H9 (cell line): ENCODE data around the gene TMCO4. TPM values are rescaled to one million over a fixed set of nuclear protein-coding genes. Genes with fewer than 3 reads are reported as not detected.

Experiments used
- DNase-seq: peaks from one replicate; pipeline ENCODE4 v3.0.0-alpha.2; 2017
- H2AFZ ChIP-seq: one replicate; pipeline ENCODE4 v1.6.1; 2013; ENCODE audit warnings: mild to moderate bottlenecking, low read length, control low read depth, moderate library complexity
- H2AK5ac ChIP-seq: 2 replicates; pipeline ENCODE4 v1.6.1; 2013; ENCODE audit warnings: low read length, control low read depth, mixed read lengths; ENCODE audit not compliant: insufficient read length
- H2BK120ac ChIP-seq: one replicate; pipeline ENCODE4 v1.6.1; 2013; ENCODE audit warnings: low read depth, mild to moderate bottlenecking, low read length, control low read depth, inconsistent platforms; ENCODE audit not compliant: poor library complexity, severe bottlenecking
- H2BK12ac ChIP-seq: 2 replicates; pipeline ENCODE4 v1.6.1; 2013; ENCODE audit warnings: low read length, control low read depth, mixed read lengths, low read depth; ENCODE audit not compliant: insufficient read length
- H2BK15ac ChIP-seq: 2 replicates; pipeline ENCODE4 v1.6.1; 2013; ENCODE audit warnings: low read depth, low read length, control low read depth
- H2BK20ac ChIP-seq: one replicate; pipeline ENCODE4 v1.6.1; 2013; ENCODE audit warnings: low read depth, mild to moderate bottlenecking, low read length, control low read depth, inconsistent platforms; ENCODE audit not compliant: poor library complexity, severe bottlenecking
- H2BK5ac ChIP-seq: 2 replicates; pipeline ENCODE4 v1.6.1; 2013; ENCODE audit warnings: low read length, control low read depth, mixed read lengths; ENCODE audit not compliant: insufficient read length
- H3K14ac ChIP-seq: 2 replicates; pipeline ENCODE4 v1.6.1; 2013; ENCODE audit warnings: low read length, control low read depth; ENCODE audit not compliant: insufficient read depth
- H3K18ac ChIP-seq: 2 replicates; pipeline ENCODE4 v1.6.1; 2013; ENCODE audit warnings: low read depth, mild to moderate bottlenecking, mixed read lengths, low read length, control low read depth; ENCODE audit not compliant: insufficient read length
- H3K23ac ChIP-seq: 2 replicates; pipeline ENCODE4 v1.6.1; 2013; ENCODE audit warnings: low read length, control low read depth, mixed read lengths, low read depth; ENCODE audit not compliant: insufficient read length
- H3K23me2 ChIP-seq: 2 replicates; pipeline ENCODE4 v1.6.1; 2013; ENCODE audit warnings: low read depth, mild to moderate bottlenecking, mixed read lengths, low read length, control low read depth; ENCODE audit not compliant: insufficient read length, poor library complexity, severe bottlenecking
- H3K27ac ChIP-seq: 2 replicates; pipeline ENCODE4 v1.5.1; 2013; ENCODE audit warnings: low read length, control low read depth, mixed read lengths, low read depth; ENCODE audit not compliant: insufficient read length
- H3K27me3 ChIP-seq: 2 replicates; pipeline ENCODE4 v1.6.1; 2013; ENCODE audit warnings: low read length, control low read depth, inconsistent platforms; ENCODE audit not compliant: insufficient read depth
- H3K4ac ChIP-seq: 2 replicates; pipeline ENCODE4 v1.6.1; 2013; ENCODE audit warnings: low read depth, mild to moderate bottlenecking, control low read depth, inconsistent platforms, low read length, moderate library complexity
- H3K4me1 ChIP-seq: 2 replicates; pipeline ENCODE4 v1.6.1; 2013; ENCODE audit warnings: low read length, control low read depth, inconsistent platforms; ENCODE audit not compliant: insufficient read depth
- H3K4me2 ChIP-seq: 2 replicates; pipeline ENCODE4 v1.6.1; 2013; ENCODE audit warnings: low read length, control low read depth, mixed read lengths; ENCODE audit not compliant: insufficient read length, insufficient read depth
- H3K56ac ChIP-seq: 2 replicates; pipeline ENCODE4 v1.6.1; 2013; ENCODE audit warnings: low read depth, mild to moderate bottlenecking, mixed read lengths, low read length, control low read depth; ENCODE audit not compliant: insufficient read length
- H3K79me1 ChIP-seq: 2 replicates; pipeline ENCODE4 v1.6.1; 2013; ENCODE audit warnings: low read depth, mild to moderate bottlenecking, moderate library complexity, low read length, control low read depth, inconsistent platforms; ENCODE audit not compliant: insufficient read depth, poor library complexity, severe bottlenecking
- H3K79me2 ChIP-seq: 2 replicates; pipeline ENCODE4 v1.6.1; 2013; ENCODE audit warnings: low read length, control low read depth, inconsistent platforms; ENCODE audit not compliant: insufficient read depth
- H3K9ac ChIP-seq: 2 replicates; pipeline ENCODE4 v1.6.1; 2013; ENCODE audit warnings: low read length, control low read depth, mixed read lengths; ENCODE audit not compliant: insufficient read length; ENCODE audit errors: extremely low read depth
- H3K9me3 ChIP-seq: one replicate; pipeline ENCODE4 v1.6.1; 2013; ENCODE audit warnings: low read depth, low read length, inconsistent platforms; ENCODE audit not compliant: control insufficient read depth
- H3T11ph ChIP-seq: one replicate; pipeline ENCODE4 v1.6.1; 2013; ENCODE audit warnings: mild to moderate bottlenecking, low read length, control low read depth, inconsistent platforms
- H4K20me1 ChIP-seq: one replicate; pipeline ENCODE4 v1.6.1; 2013; ENCODE audit not compliant: control insufficient read depth, insufficient read length, insufficient read depth
- H4K5ac ChIP-seq: 2 replicates; pipeline ENCODE4 v1.6.1; 2013; ENCODE audit warnings: low read depth, mild to moderate bottlenecking, mixed read lengths, low read length, control low read depth; ENCODE audit not compliant: insufficient read length
- H4K8ac ChIP-seq: replicated peaks from 2 replicates; pipeline ENCODE4 v1.6.1; 2013; ENCODE audit warnings: low read length, control low read depth, mixed read lengths, low read depth; ENCODE audit not compliant: insufficient read length
- H4K91ac ChIP-seq: 2 replicates; pipeline ENCODE4 v1.6.1; 2013; ENCODE audit warnings: low read depth, mild to moderate bottlenecking, moderate library complexity, mixed read lengths, low read length, control low read depth; ENCODE audit not compliant: insufficient read length
- H3K27ac Mint-ChIP-seq, 3 experiments: 2 replicates in 2 of 3; 3 replicates in 1 of 3; pipeline ENCODE4 v1.8.0; 2020 to 2021; ENCODE audit warnings: mixed read lengths in 3 of 3, mild to moderate bottlenecking in 1 of 3, moderate library complexity in 1 of 3
- H3K27me3 Mint-ChIP-seq: 2 replicates; pipeline ENCODE4 v1.8.0; 2021; ENCODE audit warnings: low read depth, mild to moderate bottlenecking, moderate library complexity, mixed read lengths
- H3K36me3 Mint-ChIP-seq, 3 experiments: 2 replicates in 2 of 3; 3 replicates in 1 of 3; pipeline ENCODE4 v1.8.0; 2020 to 2021; ENCODE audit warnings: low read depth in 3 of 3, mixed read lengths in 3 of 3; ENCODE audit not compliant: insufficient read depth in 1 of 3
- H3K4me1 Mint-ChIP-seq, 2 experiments: 2 replicates each; pipeline ENCODE4 v1.8.0; 2020; ENCODE audit warnings: mixed read lengths in 2 of 2
- H3K4me3 Mint-ChIP-seq, 2 experiments: 2 replicates in 1 of 2; 3 replicates in 1 of 2; pipeline ENCODE4 v1.8.0; 2020 to 2021; ENCODE audit warnings: mild to moderate bottlenecking in 2 of 2, mixed read lengths in 2 of 2, moderate library complexity in 1 of 2
- H3K9me3 Mint-ChIP-seq, 2 experiments: 2 replicates in 1 of 2; 3 replicates in 1 of 2; pipeline ENCODE4 v1.8.0; 2020; ENCODE audit warnings: mild to moderate bottlenecking in 2 of 2, mixed read lengths in 2 of 2, moderate library complexity in 1 of 2
- WGBS: extraction: QIAGEN DNeasy Blood & Tissue Kit; methylation state at CpG from one replicate; pipeline ENCODE4 v1.1.7; 2013; ENCODE audit warnings: missing lambda C conversion rate, low lambda C conversion rate, mixed read lengths; ENCODE audit not compliant: insufficient read length; ENCODE audit errors: extremely low coverage; 5-methylcytosine and 5-hydroxymethylcytosine counted together
- total RNA-seq: library from RNA; stranded (reverse); gene quantifications from 2 replicates; pipeline ENCODE4 v1.2.1, GENCODE V29; 2021
- TF ChIP-seq, protein P1 (sequence below): fragments of 200-600 bp; sonication (generic); conservative IDR thresholded peaks from 3 replicates; pipeline ENCODE4 v1.8.0; 2021; ENCODE audit warnings: antibody characterized with exemption, mild to moderate bottlenecking

The TMCO4 gene
- total RNA-seq, 1 experiment from 2014 or later = 4.0 TPM

DNA sequence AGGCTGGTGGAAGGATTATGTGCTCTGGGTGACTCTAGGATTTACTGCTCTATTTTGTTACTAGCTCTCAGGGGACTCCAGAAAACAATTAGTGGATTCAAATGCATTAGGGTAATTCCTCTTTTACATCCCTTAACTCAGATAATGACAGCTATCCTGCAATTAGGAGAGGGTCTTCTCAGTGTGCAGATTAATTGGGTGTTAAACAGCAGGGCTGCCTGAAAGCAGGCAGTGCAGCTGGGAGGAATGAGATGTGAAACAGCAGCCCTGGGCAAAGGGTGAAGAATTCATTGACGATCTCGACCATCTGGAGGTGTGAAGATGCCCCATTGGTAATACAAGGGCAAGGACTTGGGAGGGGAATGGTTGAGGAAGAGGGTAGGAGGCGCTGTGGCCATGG lies 68.9 kb downstream of the TMCO4 start:
- no peaks in the 10 kb centered on the region for H3K9me3 ChIP-seq
- H4K8ac ChIP-seq = no peak overlapping the region
- peaks cover 0 to 7% (median 4%) of the 10 kb centered on the region in 3 experiments; a peak in 2 of 7 replicates for H3K36me3 Mint-ChIP-seq
- H3K4me1 Mint-ChIP-seq = peaks cover 6 to 14% of the 10 kb centered on the region in 2 experiments; a peak in 3 of 4 replicates
- H2AK5ac ChIP-seq = no peak overlapping the region
- no peaks in the 10 kb centered on the region for H3K79me1 ChIP-seq
- no peak overlapping the region for H3K4ac ChIP-seq
- DNase-seq = no peak
- no peak overlapping the region for H4K91ac ChIP-seq
- no peak overlapping the region for H2BK20ac ChIP-seq
- H3K14ac ChIP-seq = no peak overlapping the region
- no CpG with 5 or more reads among the region's 3 CpGs for WGBS
- peaks cover 0 to 12% of the 10 kb centered on the region in 2 experiments; a peak in 2 of 5 replicates for H3K9me3 Mint-ChIP-seq
- no peaks in the 10 kb centered on the region; the same call in 1 of the 2 replicates for H3K27me3 ChIP-seq
- no peak overlapping the region for H2BK5ac ChIP-seq
- H3K27ac ChIP-seq = no peak overlapping the region
- H3K27ac Mint-ChIP-seq = peak overlapping the region in 1 of 3 experiments; percentile 52; a peak in 1 of 7 replicates
- H3K56ac ChIP-seq = no peak overlapping the region
- no peaks in the 10 kb centered on the region for H3K79me2 ChIP-seq
- H2AFZ ChIP-seq = no peak overlapping the region
- H3K23ac ChIP-seq = no peak overlapping the region
- H3K4me1 ChIP-seq = no peaks in the 10 kb centered on the region
- TF ChIP-seq, protein P1, sequence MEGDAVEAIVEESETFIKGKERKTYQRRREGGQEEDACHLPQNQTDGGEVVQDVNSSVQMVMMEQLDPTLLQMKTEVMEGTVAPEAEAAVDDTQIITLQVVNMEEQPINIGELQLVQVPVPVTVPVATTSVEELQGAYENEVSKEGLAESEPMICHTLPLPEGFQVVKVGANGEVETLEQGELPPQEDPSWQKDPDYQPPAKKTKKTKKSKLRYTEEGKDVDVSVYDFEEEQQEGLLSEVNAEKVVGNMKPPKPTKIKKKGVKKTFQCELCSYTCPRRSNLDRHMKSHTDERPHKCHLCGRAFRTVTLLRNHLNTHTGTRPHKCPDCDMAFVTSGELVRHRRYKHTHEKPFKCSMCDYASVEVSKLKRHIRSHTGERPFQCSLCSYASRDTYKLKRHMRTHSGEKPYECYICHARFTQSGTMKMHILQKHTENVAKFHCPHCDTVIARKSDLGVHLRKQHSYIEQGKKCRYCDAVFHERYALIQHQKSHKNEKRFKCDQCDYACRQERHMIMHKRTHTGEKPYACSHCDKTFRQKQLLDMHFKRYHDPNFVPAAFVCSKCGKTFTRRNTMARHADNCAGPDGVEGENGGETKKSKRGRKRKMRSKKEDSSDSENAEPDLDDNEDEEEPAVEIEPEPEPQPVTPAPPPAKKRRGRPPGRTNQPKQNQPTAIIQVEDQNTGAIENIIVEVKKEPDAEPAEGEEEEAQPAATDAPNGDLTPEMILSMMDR = no peak
- H3T11ph ChIP-seq = no peak overlapping the region
- H4K20me1 ChIP-seq = no peaks in the 10 kb centered on the region
- no peak overlapping the region for H4K5ac ChIP-seq
- no peak overlapping the region for H2BK120ac ChIP-seq
- peaks cover 3% of the 10 kb centered on the region for H3K27me3 Mint-ChIP-seq
- no peak overlapping the region for H3K4me2 ChIP-seq
- no peak overlapping the region for H3K4me3 Mint-ChIP-seq
- H2BK15ac ChIP-seq = no peak overlapping the region
- H3K23me2 ChIP-seq = no peaks in the 10 kb centered on the region
- no peak overlapping the region for H3K9ac ChIP-seq
- H3K18ac ChIP-seq = no peak overlapping the region
- H2BK12ac ChIP-seq = no peak overlapping the region
